ENCODE measurements around the gene CHL1. TPM values are rescaled to one million over a fixed set of nuclear protein-coding genes. Genes with fewer than 3 reads are reported as not detected.

CHL1 gene
- total RNA-seq, 1 experiment from 2014 or later: not detected

DNA sequence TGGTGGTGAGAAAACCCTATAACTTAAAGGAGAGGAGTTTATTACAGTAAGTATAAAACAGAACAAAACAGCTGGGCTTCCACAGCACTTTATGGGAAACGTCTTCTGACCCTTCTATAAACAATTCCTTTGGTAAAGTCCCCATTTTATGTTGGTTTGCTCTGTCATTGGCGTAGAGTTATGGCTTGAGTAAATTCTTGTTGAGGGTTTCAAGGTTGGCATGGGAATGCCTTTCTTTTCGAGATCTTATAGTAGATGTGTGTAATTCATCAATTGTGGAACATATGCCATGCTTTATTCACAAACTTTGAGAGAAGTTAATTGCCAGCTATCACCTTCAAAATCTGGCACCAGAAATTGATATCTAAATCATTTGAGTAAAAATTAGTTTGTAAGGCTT is 11.6 kb upstream of the CHL1 start:
- TF ChIP-seq EZH2 (IDR thresholded peaks at IDR 0.05; ENCODE audit: borderline replicate concordance, low read depth, low read length, poor library complexity, severe bottlenecking): no peak
- TF ChIP-seq, protein P1, sequence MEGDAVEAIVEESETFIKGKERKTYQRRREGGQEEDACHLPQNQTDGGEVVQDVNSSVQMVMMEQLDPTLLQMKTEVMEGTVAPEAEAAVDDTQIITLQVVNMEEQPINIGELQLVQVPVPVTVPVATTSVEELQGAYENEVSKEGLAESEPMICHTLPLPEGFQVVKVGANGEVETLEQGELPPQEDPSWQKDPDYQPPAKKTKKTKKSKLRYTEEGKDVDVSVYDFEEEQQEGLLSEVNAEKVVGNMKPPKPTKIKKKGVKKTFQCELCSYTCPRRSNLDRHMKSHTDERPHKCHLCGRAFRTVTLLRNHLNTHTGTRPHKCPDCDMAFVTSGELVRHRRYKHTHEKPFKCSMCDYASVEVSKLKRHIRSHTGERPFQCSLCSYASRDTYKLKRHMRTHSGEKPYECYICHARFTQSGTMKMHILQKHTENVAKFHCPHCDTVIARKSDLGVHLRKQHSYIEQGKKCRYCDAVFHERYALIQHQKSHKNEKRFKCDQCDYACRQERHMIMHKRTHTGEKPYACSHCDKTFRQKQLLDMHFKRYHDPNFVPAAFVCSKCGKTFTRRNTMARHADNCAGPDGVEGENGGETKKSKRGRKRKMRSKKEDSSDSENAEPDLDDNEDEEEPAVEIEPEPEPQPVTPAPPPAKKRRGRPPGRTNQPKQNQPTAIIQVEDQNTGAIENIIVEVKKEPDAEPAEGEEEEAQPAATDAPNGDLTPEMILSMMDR (conservative IDR thresholded peaks at IDR 0.05; ENCODE audit: low read depth, low read length): no peak
- no peak for DNase-seq (ENCODE audit: low spot score)
- intact Hi-C loops (cut with micrococcal nuclease; ENCODE audit: unreplicated experiment): no loop called here
- no TSS peak for BruUV-seq (replicated peaks)
- H3K9me3 ChIP-seq (ENCODE audit: low read depth, low read length, poor library complexity, severe bottlenecking): no peaks in the 10 kb centered on the region
- H3K27me3 ChIP-seq (replicated peaks; ENCODE audit: insufficient read depth, low read depth, low read length, poor library complexity): no peaks in the 10 kb centered on the region
- H3K36me3 ChIP-seq (ENCODE audit: insufficient read depth, low read length, poor library complexity, severe bottlenecking): no peaks in the 10 kb centered on the region
- H3K27ac ChIP-seq (ENCODE audit: low read depth, low read length, poor library complexity, severe bottlenecking): no peak overlapping the region
- POLR2A ChIA-PET (ENCODE audit: low non-redundant PET): no interaction called here
- H3K4me1 ChIP-seq (ENCODE audit: insufficient read depth, low read length, poor library complexity, severe bottlenecking): no peaks in the 10 kb centered on the region
- CTCF ChIA-PET: no interaction called here
- no peak overlapping the region for H3K4me3 ChIP-seq (ENCODE audit: low read depth, low read length, poor library complexity, severe bottlenecking)

DNA sequence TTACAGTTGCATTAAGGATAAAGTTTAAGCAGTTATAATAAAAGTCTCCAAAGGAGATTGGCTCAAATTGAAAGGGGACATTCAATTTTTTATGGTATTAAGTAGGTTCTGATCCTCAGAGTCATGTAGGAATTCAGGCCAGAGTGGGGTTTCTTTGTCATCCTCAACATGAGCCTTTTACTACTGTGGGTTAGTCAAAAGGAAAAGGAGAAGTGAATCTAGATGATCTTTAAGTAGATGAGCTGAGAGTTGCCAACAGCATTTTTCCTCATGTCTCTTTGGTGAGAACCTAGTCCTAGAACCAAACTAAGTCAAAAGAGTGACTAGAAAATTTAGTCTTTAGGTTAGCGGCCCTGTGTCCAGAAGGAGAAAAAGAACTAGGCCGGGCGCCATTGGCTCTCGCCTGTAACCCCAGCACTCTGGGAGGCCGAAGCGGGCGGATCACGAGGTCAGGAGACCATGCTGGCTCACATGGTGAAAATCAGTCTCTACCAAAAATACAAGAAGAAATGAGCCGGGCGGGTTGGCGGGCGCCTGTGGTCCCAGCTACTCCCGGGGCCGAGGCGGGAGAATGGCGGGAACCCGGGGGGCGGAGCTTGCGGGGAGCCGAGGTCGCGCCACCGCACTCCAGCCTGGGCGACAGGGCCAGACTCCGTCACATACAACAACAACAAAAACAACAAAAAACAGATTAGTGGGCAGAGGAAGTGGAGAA is 4.2 kb upstream of the CHL1 start:
- Histone ChIP-seq H3K27me3 (replicated peaks; ENCODE audit: insufficient read depth, low read depth, low read length, poor library complexity) (peaks cover 31% of the 10 kb centered on the region), H3K4me1 (ENCODE audit: insufficient read depth, low read length, poor library complexity, severe bottlenecking) (peaks cover 8% of the 10 kb centered on the region), H3K9me3 (ENCODE audit: low read depth, low read length, poor library complexity, severe bottlenecking) (no peaks in the 10 kb centered on the region), H3K36me3 (ENCODE audit: insufficient read depth, low read length, poor library complexity, severe bottlenecking) (no peaks in the 10 kb centered on the region), H3K27ac (ENCODE audit: low read depth, low read length, poor library complexity, severe bottlenecking) (no peak overlapping the region), H3K4me3 (ENCODE audit: low read depth, low read length, poor library complexity, severe bottlenecking) (no peak overlapping the region)
- intact Hi-C loops (cut with micrococcal nuclease; ENCODE audit: unreplicated experiment): no loop called here
- no peak for TF ChIP-seq EZH2 (IDR thresholded peaks at IDR 0.05; ENCODE audit: borderline replicate concordance, low read depth, low read length, poor library complexity, severe bottlenecking)
- TF ChIP-seq, protein P1 (conservative IDR thresholded peaks at IDR 0.05; ENCODE audit: low read depth, low read length): no peak
- no peak for DNase-seq (ENCODE audit: low spot score)
- BruUV-seq (replicated peaks): no TSS peak
- ChIA-PET POLR2A (ENCODE audit: low non-redundant PET) (no interaction called here), CTCF (no interaction called here)

DNA sequence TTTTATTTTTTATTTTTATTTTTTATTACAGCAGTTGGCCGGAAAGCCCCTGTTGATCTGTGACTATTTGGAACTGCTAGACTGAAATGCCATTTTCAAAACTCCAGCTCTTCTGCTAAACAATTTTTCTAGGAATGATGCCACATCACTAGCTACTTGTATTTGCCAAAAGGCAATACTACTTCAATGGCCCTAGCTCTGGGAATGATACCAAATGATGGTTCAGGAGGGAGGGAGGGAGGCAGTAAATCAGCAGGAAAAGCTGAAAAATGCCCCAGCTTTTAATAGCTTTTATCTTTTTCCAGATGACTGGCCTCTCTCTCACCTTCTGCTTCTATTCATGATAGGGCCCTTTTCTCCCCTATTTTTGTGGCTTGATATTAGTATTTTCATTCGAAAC is 2.6 kb upstream of the CHL1 start:
- Histone ChIP-seq H3K4me1 (ENCODE audit: insufficient read depth, low read length, poor library complexity, severe bottlenecking) (peaks cover 13% of the 10 kb centered on the region), H3K36me3 (ENCODE audit: insufficient read depth, low read length, poor library complexity, severe bottlenecking) (no peaks in the 10 kb centered on the region), H3K27ac (ENCODE audit: low read depth, low read length, poor library complexity, severe bottlenecking) (no peak overlapping the region), H3K4me3 (ENCODE audit: low read depth, low read length, poor library complexity, severe bottlenecking) (no peak overlapping the region), H3K27me3 (replicated peaks; ENCODE audit: insufficient read depth, low read depth, low read length, poor library complexity) (peaks cover 48% of the 10 kb centered on the region), H3K9me3 (ENCODE audit: low read depth, low read length, poor library complexity, severe bottlenecking) (no peaks in the 10 kb centered on the region)
- ChIA-PET POLR2A (ENCODE audit: low non-redundant PET) (no interaction called here), CTCF (no interaction called here)
- DNase-seq (ENCODE audit: low spot score): no peak
- intact Hi-C loops (cut with micrococcal nuclease; ENCODE audit: unreplicated experiment): no loop called here
- BruUV-seq (replicated peaks): no TSS peak
- TF ChIP-seq, protein P1 (conservative IDR thresholded peaks at IDR 0.05; ENCODE audit: low read depth, low read length): no peak
- TF ChIP-seq EZH2 (IDR thresholded peaks at IDR 0.05; ENCODE audit: borderline replicate concordance, low read depth, low read length, poor library complexity, severe bottlenecking): no peak
